Measurements from ENCODE around the gene QSER1. TPM values are rescaled to one million over a fixed set of nuclear protein-coding genes. Genes with fewer than 3 reads are reported as not detected.

Gene QSER1
- total RNA-seq, 1 experiment from 2014 or later = 74.0 TPM

DNA sequence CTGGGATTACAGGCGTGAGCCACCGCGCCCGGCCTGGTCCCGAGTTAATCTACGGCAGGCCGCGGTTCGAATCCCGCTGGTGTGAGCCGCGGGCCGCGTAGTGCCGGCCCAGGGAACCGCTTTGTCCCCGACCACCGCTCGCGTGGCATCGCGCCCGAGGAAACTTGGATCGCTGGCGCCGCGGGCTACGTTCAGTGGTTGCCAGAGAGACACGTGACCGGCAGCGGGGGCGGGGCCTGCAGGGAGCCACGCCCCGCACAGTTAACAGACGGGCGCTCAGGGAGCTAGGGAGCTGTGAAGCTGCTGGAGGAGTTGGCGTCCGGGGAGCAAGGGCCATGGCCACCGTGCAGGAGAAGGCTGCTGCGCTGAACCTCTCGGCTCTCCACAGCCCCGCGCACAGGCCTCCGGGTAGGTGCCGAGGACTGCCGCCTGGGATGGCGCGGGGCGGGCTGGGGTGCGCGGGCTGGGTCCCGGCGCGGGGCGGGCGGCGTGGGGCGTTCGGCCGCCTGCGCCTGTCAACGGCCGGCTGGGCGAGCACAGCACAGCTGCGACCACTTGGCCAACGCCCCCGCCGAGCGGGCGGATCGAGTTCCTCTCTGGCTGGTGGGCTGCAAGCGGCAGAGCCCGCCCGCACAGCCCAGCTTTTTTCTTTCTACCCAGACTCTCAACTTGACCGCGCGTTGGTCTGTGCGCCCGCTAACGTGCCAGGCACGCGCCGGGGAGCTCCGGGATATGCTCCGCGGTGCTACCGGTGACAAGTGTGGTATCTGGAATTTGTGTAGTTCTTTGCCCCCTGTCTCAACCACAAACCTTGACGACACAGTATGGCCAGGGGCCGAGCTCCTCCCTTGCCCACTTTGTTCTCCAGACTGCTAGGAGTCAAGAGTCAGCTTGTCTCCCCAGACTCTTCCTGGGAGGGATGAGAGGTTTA lies 123.3 kb downstream of the QSER1 start, which contains the start of gene DEPDC7 (continued):
- no peak for TF ChIP-seq JAZF1 (CRISPR knock-in tag; IDR thresholded peaks at IDR 0.05)
- no peak for TF ChIP-seq OVOL2 (CRISPR knock-in tag; IDR thresholded peaks at IDR 0.05; ENCODE audit: borderline replicate concordance)
- TF ChIP-seq, protein P1, sequence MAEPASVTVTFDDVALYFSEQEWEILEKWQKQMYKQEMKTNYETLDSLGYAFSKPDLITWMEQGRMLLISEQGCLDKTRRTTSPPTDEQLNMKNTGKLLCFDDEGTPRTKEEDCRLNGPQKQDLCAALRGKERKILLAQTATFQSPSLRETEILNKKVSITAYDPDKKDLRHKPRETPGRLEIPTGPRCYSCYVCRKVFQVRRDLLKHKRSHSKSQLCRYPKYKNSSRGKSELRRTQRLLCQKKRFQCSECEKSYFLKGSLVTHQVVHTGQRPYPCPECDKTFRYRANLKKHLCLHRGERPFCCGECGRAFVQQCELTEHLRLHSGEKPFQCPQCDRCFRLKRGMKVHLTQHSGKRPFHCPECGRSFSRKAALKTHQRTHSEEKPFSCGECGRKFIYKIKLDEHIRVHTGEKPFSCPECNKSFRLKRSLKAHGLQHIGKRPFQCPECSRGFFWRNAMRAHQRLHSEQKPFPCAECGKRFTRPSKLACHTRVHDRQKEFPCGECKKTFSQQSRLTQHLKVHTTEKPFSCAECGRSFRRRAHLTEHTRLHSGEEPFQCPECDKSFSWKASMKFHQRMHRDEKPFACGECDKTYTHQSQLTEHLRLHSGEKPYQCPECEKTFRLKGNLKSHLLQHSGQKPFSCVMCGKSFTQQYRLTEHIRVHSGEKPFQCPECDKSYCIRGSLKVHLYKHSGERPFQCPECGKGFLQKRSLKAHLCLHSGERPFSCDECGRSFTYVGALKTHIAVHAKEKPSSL (CRISPR knock-in tag; conservative IDR thresholded peaks at IDR 0.05) = no peak
- TF ChIP-seq ZNF263 (CRISPR knock-in tag; IDR thresholded peaks at IDR 0.05; ENCODE audit: low read depth) = no peak
- TF ChIP-seq, protein P2, sequence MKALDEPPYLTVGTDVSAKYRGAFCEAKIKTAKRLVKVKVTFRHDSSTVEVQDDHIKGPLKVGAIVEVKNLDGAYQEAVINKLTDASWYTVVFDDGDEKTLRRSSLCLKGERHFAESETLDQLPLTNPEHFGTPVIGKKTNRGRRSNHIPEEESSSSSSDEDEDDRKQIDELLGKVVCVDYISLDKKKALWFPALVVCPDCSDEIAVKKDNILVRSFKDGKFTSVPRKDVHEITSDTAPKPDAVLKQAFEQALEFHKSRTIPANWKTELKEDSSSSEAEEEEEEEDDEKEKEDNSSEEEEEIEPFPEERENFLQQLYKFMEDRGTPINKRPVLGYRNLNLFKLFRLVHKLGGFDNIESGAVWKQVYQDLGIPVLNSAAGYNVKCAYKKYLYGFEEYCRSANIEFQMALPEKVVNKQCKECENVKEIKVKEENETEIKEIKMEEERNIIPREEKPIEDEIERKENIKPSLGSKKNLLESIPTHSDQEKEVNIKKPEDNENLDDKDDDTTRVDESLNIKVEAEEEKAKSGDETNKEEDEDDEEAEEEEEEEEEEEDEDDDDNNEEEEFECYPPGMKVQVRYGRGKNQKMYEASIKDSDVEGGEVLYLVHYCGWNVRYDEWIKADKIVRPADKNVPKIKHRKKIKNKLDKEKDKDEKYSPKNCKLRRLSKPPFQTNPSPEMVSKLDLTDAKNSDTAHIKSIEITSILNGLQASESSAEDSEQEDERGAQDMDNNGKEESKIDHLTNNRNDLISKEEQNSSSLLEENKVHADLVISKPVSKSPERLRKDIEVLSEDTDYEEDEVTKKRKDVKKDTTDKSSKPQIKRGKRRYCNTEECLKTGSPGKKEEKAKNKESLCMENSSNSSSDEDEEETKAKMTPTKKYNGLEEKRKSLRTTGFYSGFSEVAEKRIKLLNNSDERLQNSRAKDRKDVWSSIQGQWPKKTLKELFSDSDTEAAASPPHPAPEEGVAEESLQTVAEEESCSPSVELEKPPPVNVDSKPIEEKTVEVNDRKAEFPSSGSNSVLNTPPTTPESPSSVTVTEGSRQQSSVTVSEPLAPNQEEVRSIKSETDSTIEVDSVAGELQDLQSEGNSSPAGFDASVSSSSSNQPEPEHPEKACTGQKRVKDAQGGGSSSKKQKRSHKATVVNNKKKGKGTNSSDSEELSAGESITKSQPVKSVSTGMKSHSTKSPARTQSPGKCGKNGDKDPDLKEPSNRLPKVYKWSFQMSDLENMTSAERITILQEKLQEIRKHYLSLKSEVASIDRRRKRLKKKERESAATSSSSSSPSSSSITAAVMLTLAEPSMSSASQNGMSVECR (CRISPR knock-in tag; IDR thresholded peaks at IDR 0.05; ENCODE audit: borderline replicate concordance) = peak; percentile 63; the same call in 1 of the 2 replicates
- no peak for TF ChIP-seq ZNF232 (CRISPR knock-in tag; IDR thresholded peaks at IDR 0.05)
- peak; percentile 40; the same call in 1 of the 2 replicates for TF ChIP-seq ATF2 (CRISPR knock-in tag; IDR thresholded peaks at IDR 0.05; ENCODE audit: borderline replicate concordance, low read depth)
- TF ChIP-seq E2F4 (CRISPR knock-in tag; IDR thresholded peaks at IDR 0.05; ENCODE audit: borderline replicate concordance, low read depth) = peak; percentile 44; the same call in 1 of the 2 replicates
- TF ChIP-seq PRRX2 (CRISPR knock-in tag; IDR thresholded peaks at IDR 0.05) = no peak
- TF ChIP-seq CDX4 (CRISPR knock-in tag; IDR thresholded peaks at IDR 0.05; ENCODE audit: borderline replicate concordance) = no peak
- peak; percentile 83 for TF ChIP-seq CREB1 (CRISPR knock-in tag; IDR thresholded peaks at IDR 0.05)
- TF ChIP-seq RELA (CRISPR knock-in tag; IDR thresholded peaks at IDR 0.05; ENCODE audit: borderline replicate concordance) = peak; percentile 43; the same call in 1 of the 2 replicates
- no peak for TF ChIP-seq FOXJ3 (CRISPR knock-in tag; IDR thresholded peaks at IDR 0.05; ENCODE audit: borderline replicate concordance)
- TF ChIP-seq ZNF121 (CRISPR knock-in tag; IDR thresholded peaks at IDR 0.05) = no peak
- peak; percentile 93 for TF ChIP-seq SP1 (CRISPR knock-in tag; conservative IDR thresholded peaks at IDR 0.05)
- peak; percentile 39; the same call in 1 of the 2 replicates for TF ChIP-seq NFE2L1 (CRISPR knock-in tag; IDR thresholded peaks at IDR 0.05)
- TF ChIP-seq, protein P3, sequence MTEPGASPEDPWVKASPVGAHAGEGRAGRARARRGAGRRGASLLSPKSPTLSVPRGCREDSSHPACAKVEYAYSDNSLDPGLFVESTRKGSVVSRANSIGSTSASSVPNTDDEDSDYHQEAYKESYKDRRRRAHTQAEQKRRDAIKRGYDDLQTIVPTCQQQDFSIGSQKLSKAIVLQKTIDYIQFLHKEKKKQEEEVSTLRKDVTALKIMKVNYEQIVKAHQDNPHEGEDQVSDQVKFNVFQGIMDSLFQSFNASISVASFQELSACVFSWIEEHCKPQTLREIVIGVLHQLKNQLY (CRISPR knock-in tag; IDR thresholded peaks at IDR 0.05) = no peak
- no peak for TF ChIP-seq GTF2I (CRISPR knock-in tag; conservative IDR thresholded peaks at IDR 0.05)
- TF ChIP-seq ZNF396 (CRISPR knock-in tag; IDR thresholded peaks at IDR 0.05; ENCODE audit: borderline replicate concordance) = no peak
- TF ChIP-seq ZNF512 (CRISPR knock-in tag; IDR thresholded peaks at IDR 0.05; ENCODE audit: borderline replicate concordance) = no peak
- no peak for TF ChIP-seq TCF7 (CRISPR knock-in tag; IDR thresholded peaks at IDR 0.05; ENCODE audit: low read depth)
- no peak for TF ChIP-seq ZNF219 (CRISPR knock-in tag; IDR thresholded peaks at IDR 0.05; ENCODE audit: borderline replicate concordance)
- TF ChIP-seq, protein P4, sequence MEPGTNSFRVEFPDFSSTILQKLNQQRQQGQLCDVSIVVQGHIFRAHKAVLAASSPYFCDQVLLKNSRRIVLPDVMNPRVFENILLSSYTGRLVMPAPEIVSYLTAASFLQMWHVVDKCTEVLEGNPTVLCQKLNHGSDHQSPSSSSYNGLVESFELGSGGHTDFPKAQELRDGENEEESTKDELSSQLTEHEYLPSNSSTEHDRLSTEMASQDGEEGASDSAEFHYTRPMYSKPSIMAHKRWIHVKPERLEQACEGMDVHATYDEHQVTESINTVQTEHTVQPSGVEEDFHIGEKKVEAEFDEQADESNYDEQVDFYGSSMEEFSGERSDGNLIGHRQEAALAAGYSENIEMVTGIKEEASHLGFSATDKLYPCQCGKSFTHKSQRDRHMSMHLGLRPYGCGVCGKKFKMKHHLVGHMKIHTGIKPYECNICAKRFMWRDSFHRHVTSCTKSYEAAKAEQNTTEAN (CRISPR knock-in tag; IDR thresholded peaks at IDR 0.05) = peak; percentile 64; the same call in 1 of the 2 replicates
